C4-2B (cell line): ENCODE data around the gene IQSEC1.

ENCODE experiments used
- CTCF ChIP-seq: fragments of 450-650 bp; conservative IDR thresholded peaks from 2 replicates; pipeline ENCODE4 v1.5.1; 2017; ENCODE audit warnings: mild to moderate bottlenecking
- ZFX ChIP-seq: fragments of 450-650 bp; IDR thresholded peaks from 2 replicates; pipeline ENCODE4 v1.6.1; 2017

GRCh38 chr3:12992629-12993516, 80.4 kb downstream of the IQSEC1 start:
- no peak for TF ChIP-seq CTCF
- TF ChIP-seq ZFX = no peak
